NCI-H2081 treated with DMSO at 0.1 percent for 48 hours (cell line): ENCODE measurements around the gene NTN1.

Source experiments
- DNase-seq: peaks from one replicate; lab custom pipeline; 2025; lab: John Stamatoyannopoulos, UW

Gene NTN1

GRCh38 chr17:9006175-9006767 is 15.0 kb upstream of the NTN1 start:
- no peak for DNase-seq

DNA sequence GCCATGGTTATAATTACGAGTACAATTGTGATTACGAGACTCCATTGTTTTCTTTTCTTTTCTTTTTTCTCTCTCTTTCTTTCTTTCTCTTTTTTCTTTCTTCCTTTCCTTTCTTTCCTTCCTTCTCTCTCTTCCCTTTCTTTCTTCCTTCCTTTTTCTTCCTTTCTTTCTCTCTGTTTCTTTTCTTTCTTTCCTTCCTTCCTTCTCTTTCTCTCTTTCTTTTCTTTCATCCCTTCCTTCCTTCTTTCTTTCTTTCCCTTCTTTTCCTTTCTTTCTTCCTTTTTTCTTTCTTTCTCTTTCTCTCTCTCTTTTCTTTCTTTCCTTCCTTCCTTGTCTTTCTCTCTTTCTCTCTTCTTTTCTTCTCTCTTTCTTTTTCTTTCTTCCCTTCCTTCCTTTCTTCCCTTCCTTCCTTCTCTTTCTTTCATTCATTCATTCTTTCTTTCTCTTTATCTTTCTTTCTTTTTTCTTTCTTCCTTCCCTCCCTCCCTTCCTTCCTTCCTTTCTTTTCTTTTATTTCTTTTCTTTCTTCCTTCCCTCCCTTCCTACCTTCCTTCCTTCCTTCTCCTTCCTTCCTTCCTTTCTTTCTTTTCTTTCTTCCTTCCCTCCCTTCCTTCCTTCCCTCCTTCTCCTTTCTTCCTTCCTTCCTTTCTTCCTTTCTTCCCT is 14.1 kb upstream of the NTN1 start:
- DNase-seq = no peak

DNA sequence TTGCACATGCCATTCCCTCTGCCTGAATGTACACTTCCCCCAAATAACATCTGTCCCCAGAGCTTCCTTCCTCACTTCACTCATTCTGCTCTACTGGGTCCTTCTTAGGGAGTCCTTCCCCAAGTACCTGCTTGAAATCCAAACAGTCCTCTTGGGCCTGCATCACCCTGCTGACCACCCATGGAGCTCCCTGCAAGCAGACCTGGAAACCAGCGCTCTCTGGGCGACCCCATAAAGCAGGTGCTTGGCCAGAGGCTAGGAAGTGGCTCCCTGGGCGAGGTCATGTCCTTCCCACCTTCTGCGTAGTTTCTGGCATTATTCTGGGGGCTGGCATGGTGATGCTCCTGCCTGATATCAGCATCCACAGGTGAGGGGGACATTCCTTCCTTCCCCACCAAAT is 12.2 kb upstream of the NTN1 start:
- no peak for DNase-seq

DNA sequence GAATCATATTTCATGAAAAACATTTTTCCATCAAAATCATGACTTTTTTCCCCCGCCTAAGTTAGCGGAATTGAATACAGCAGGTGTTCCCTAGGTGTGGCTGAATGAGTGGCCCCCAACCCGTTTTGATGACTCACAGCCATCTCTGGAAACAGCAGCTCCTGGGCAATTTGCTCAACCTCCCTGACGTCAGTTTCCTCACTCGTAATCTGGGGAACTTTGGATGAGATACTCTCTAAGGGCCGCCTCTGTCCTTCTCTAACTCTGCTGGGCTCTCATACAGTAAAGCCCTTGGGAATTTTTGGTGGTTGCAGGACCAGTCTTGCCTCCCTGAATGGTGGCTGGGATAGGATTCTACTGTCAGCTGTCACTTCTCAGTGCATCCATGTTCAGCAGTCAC is 11.6 kb upstream of the NTN1 start:
- DNase-seq = no peak

- DNase-seq = no peak
Measured at GRCh38 chr17:9011001-9011400, 10.3 kb upstream of the NTN1 start.

DNA sequence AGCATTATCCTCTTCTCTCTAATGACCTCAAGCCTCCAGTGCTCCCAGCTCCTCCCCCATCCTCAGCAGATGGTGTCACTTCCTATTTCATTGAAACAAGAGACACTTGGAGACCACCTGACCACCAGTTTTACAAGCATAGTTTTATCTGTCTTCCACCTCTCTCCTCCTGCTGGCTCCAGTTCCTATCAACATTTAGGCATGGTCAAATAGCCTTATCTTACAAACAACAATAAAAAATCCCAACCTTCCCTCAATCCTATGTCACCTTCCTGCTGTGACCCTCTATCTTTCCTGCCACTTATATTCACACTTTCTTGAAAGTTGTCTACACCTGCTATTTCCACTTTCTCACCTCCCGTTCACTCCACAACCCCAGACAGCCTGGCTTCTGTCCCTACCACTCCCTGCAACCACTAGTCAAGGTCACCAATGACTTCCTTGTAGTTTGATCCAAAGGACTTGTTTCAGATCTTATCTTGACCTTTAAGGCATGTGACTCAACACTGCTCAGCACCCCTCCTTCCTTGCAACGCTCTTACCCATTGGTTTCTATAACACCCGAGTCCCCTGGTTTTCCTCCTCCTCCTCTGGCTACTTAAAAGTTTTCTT is 4.3 kb upstream of the NTN1 start:
- no peak for DNase-seq

DNA sequence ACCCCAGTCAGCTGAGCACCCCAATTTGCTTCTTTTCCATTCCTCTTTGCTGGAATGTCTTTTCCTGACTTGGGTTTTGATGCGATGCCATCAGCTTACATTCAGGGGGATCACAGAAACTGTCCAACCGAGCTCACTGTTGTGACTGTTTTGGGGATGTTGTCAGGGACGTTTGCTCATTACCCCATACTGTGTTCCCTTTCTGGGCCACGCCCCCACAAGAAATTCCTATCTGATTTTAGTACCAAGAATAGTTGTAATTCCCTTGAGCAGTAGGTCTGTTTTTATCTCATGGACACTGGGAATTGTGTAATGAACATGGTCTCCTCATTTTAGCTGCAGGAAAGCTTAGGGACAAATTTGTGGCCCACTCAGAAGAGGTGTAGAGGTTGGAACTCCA is 2.6 kb upstream of the NTN1 start:
- DNase-seq = no peak

GRCh38 chr17:9020096-9020823 is 1.1 kb upstream of the NTN1 start:
- DNase-seq = no peak

- DNase-seq = no peak
Measured at GRCh38 chr17:9020824-9021157, 519 bp upstream of the NTN1 start.

- DNase-seq = no peak
Measured at GRCh38 chr17:9021992-9022572, 772 bp downstream of the NTN1 start.

DNA sequence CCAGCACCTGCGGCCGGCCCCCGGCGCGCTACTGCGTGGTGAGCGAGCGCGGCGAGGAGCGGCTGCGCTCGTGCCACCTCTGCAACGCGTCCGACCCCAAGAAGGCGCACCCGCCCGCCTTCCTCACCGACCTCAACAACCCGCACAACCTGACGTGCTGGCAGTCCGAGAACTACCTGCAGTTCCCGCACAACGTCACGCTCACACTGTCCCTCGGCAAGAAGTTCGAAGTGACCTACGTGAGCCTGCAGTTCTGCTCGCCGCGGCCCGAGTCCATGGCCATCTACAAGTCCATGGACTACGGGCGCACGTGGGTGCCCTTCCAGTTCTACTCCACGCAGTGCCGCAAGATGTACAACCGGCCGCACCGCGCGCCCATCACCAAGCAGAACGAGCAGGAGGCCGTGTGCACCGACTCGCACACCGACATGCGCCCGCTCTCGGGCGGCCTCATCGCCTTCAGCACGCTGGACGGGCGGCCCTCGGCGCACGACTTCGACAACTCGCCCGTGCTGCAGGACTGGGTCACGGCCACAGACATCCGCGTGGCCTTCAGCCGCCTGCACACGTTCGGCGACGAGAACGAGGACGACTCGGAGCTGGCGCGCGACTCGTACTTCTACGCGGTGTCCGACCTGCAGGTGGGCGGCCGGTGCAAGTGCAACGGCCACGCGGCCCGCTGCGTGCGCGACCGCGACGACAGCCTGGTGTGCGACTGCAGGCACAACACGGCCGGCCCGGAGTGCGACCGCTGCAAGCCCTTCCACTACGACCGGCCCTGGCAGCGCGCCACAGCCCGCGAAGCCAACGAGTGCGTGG is 1.5 kb downstream of the NTN1 start:
- no peak for DNase-seq

DNA sequence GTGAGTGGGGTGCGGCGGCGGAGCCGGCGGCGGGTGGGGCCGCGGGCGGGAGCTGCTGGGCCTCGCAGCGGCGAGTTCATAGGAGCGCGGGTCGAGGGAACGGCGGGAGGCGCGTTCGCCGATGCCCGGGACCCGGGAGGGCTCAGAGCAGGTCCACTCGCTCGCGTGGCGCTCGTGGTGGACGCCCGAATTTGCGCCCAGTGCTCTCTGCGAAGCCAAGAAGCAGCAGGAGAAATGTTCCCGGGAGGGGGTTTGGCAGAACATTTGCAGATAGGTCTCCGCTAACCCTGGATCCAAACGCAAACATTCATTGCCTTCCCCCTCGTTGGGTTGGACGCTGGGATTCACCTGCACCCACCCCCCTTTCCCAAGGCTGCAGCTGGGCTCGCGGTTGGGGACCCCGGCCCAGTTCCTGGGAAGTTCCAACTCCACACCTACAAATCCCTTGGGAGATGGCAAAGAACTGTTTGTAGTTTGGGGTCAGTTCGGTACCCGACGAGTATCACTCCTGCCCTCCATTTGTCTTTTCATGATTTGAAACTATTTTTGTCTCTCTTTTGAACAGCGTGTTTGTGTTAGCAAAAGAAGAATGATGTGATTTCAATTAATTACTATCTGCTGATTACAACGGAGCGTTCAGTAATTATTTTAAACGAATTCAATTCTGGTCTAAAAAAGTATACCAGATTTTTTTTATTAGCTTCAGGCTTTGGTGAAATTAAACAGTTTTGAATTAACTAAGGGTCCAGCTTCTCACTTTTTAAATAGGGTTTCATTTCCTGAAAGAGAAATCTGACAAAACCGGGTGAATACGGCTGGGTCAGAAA is 2.3 kb downstream of the NTN1 start:
- DNase-seq = no peak

DNA sequence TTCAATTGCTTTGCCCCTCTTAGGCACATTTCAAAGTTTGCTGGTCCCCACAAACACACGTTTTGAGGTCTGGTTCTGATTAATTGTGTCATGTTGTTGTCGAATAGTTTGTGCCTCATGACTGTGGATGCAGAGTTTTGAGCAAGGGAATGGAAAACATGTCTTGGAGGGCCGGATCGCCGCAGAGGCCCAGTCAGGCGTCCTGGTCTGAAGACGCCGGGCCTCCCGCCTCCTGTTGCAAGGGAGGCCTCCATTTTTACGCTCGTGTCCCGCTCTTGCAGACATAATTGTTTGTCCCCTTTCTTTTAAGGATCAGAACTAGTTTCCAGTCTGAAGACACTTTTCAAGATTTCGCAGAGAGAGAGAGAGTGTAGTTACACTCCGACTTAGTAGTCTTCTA is 3.2 kb downstream of the NTN1 start:
- DNase-seq = no peak

DNA sequence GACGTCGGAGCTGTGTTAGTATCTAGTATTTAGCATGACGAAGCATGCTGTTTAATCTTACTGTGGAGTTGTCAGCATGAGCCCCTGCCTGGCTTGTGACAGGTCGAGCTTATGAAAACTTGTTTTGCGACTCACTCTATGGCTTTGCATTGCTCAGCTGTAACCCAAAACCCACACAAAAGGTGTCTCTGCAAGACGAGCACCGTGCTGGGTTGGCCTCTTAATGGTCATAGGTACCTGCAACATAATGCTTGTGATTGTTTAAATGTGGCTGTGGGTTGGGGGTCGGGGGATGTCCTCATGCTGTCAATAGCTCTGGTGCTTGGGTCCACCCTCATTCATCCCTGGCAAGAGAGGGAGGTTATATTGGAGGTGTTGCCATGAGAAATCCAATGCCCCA is 5.4 kb downstream of the NTN1 start:
- no peak for DNase-seq

DNA sequence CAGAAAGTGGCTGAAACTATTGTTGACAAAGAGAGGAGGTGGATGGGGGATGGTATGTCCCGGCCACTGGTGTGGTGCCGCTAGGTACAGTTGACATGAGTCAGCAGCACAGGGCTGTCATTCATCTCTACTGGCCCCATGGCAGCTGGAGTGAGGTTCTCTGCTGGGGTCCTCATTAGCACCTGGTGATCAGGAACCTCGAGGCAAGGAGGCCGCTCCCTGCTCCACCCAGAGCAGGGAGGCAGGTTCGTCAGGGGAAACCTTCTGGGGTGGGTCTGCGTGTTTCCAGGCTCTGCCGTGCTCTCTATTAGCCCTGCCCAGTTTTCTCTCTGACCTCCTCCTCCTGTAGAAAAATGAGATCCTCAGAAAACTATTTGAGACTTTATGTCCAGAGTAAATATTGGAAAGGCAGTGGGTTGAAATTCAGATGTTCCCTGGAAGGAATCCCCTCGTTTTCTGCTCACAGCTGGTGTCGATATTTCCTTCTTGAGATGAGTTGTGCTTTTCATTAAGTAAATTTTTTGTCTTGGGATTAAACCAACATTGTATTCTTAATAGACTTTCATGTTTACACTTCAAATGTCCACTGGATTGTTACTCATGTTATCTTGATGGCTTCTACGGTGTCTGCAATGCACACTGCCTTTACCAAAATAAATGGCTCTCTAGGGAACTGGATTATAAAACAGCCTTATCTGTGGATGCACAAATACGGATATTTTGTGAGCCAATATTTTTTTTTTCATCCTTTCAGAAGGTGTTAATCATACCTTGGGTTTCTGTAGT is 7.1 kb downstream of the NTN1 start:
- no peak for DNase-seq

GRCh38 chr17:9028988-9029570 is 7.8 kb downstream of the NTN1 start:
- DNase-seq = no peak

DNA sequence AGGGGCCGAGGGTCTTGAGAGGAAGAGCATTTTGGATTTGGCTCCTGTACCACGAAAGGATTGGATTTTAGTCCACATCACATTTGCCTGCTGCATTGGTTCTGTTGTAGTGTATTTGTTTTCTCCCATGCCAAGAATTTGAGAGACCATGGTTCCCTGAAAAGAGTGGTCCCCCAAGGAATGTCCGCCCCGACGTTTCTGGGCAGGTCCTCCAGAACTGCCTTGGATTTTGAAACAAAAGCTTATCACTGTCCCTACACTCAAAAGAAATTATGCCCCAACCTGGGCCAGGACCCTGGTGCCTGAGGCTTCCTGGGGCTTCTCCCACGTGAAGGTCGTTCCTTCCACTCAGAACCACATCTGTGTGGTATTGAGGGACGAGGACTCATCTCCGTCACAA is 10.8 kb downstream of the NTN1 start:
- no peak for DNase-seq

- no peak for DNase-seq
Measured at GRCh38 chr17:9032583-9032982, 11.3 kb downstream of the NTN1 start.

DNA sequence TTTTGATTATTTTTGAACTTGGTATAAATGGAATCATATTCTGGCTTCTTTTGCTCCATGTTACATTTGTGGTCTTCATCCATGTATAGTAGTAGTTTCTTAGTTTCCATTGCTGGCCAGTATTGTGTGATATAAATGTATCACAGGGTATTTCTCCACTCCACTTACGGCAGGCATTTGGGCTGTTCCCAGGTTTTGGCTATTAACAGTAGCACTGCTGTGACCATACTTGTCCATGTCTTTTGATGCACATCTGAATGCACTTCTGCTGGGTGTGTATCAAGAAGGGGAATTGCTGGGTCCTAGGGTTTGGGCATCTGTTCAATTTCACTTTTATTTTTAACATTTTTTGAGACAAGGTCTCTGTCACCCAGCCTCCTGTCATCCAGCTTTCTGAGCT is 13.9 kb downstream of the NTN1 start:
- no peak for DNase-seq

DNA sequence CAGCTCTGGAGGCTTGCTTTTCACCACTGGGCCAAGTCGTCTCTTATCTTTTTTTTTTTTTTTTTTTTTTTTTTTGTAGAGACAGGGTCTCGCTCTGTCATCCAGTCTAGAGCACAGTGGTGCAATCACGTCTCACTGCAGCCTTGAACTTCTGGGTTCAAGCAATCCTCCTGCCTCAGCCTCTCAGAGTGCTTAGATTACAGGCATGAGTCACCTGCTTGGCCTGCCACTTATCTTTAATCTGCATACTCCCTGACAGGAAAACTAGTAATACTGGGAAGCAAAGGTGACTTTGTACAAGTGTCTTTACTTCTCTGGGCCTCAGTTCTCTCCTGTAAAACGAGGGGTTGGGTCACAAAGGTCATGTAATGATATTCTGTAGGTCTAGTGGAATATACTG is 15.0 kb downstream of the NTN1 start:
- no peak for DNase-seq
